Suprapubic skin (tissue), 4 donors: Measurements from ENCODE around the gene PPM1H. TPM values are rescaled to one million over a fixed set of nuclear protein-coding genes. Genes with fewer than 3 reads are reported as not detected.

ENCODE experiments used
- DNase-seq, 2 donors: peaks; one replicate each; pipeline ENCODE4 v3.0.0-alpha.2; 2019; ENCODE audit warnings: low spot score in 2 of 2
- H3K27ac ChIP-seq: fragments of 200-600 bp; sonication (generic); one replicate; pipeline ENCODE4 v1.5.1; 2019
- H3K27me3 ChIP-seq: fragments of 200-600 bp; sonication (generic); one replicate; pipeline ENCODE4 v1.5.1; 2019
- H3K36me3 ChIP-seq: fragments of 200-600 bp; sonication (generic); one replicate; pipeline ENCODE4 v1.5.1; 2019
- H3K4me1 ChIP-seq: fragments of 200-600 bp; sonication (generic); one replicate; pipeline ENCODE4 v1.5.1; 2019
- H3K4me3 ChIP-seq: fragments of 200-600 bp; sonication (generic); one replicate; pipeline ENCODE4 v1.5.1; 2019; ENCODE audit warnings: mild to moderate bottlenecking
- H3K9me3 ChIP-seq: fragments of 200-600 bp; sonication (generic); one replicate; pipeline ENCODE4 v1.5.1; 2019
- EP300 ChIP-seq: sonication (generic); formaldehyde crosslinking; IDR thresholded peaks from one replicate; pipeline ENCODE4 v1.6.1; 2017; ENCODE audit warnings: antibody characterized with exemption
- POLR2A ChIP-seq, 2 donors: fragments of 450-650 bp; IDR thresholded peaks; one replicate each; pipeline ENCODE4 v1.6.1; 2017; ENCODE audit warnings: antibody characterized with exemption in 2 of 2, mild to moderate bottlenecking in 2 of 2, moderate library complexity in 2 of 2
- POLR2AphosphoS5 ChIP-seq, 3 donors: sonication (generic); formaldehyde crosslinking; IDR thresholded peaks; one replicate each; pipeline ENCODE4 v1.6.1; 2017; ENCODE audit warnings: antibody characterized with exemption in 3 of 3
- WGBS: methylation state at CpG from one replicate; pipeline ENCODE4 v1.1.5; 2018; 5-methylcytosine and 5-hydroxymethylcytosine counted together
- total RNA-seq, 4 donors: library from RNA; depleted of rRNA; stranded (reverse); fragments of >200 nt; gene quantifications; one replicate each; pipeline ENCODE4 v1.1.0, GENCODE V29; 2016
- TF ChIP-seq, protein P1 (sequence below), 2 donors: fragments of 200-600 bp in 1 of 2; fragments of 450-650 bp in 1 of 2; sonication (generic) in 1 of 2; IDR thresholded peaks; one replicate each; pipeline ENCODE4 v1.5.1; 2016 to 2019; ENCODE audit warnings: antibody characterized with exemption in 2 of 2, mild to moderate bottlenecking in 1 of 2, moderate library complexity in 1 of 2

Gene PPM1H
- total RNA-seq, 4 donors from 2014 or later: 2.3 to 8.1 (median 4.9) TPM

- H3K4me3 ChIP-seq: no peak overlapping the region
- no peaks in the 10 kb centered on the region for H3K36me3 ChIP-seq
- no peak for DNase-seq
- no peaks in the 10 kb centered on the region for H3K4me1 ChIP-seq
- WGBS: 73% methylated on average over 9 of the region's 9 CpGs
- no peak for TF ChIP-seq POLR2AphosphoS5 (IDR thresholded peaks at IDR 0.05)
- TF ChIP-seq POLR2A (IDR thresholded peaks at IDR 0.05): no peak
- H3K27me3 ChIP-seq: no peaks in the 10 kb centered on the region
- H3K9me3 ChIP-seq: no peaks in the 10 kb centered on the region
- no peak overlapping the region for H3K27ac ChIP-seq
Measured at GRCh38 chr12:62799766-62800406, 135.1 kb downstream of the PPM1H start.

DNA sequence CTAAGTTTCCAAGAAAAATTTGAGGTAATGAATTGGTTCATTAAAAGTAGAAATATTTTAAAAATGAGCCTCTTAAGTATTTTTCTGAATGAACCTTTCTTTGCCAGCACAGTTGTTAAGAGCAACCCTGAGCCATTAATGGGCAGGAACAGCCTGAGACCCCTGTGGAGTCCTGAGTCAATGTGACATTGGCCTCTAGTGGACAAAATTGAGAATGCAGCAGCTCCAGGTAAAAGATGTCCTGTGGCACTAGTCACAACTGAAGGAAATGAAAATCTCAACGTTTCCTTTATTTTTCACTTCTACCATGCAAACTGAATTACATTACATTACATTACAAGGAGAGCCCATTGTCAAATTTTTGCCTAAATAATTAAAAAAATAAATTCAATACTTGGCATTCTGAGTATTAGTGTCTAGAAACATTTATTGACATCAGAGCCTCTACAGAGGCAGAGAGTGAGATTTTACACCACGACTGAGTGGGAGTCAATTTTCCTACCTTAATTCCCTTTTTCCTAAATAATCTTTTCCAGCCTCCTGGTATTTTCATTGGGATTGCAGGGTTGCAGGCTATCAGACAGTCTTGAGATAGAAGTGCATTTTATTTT is 135.7 kb downstream of the PPM1H start:
- Histone ChIP-seq H3K4me1 (no peaks in the 10 kb centered on the region), H3K27ac (no peak overlapping the region), H3K27me3 (no peaks in the 10 kb centered on the region), H3K36me3 (no peaks in the 10 kb centered on the region), H3K9me3 (no peaks in the 10 kb centered on the region), H3K4me3 (no peak overlapping the region)
- no peak for TF ChIP-seq POLR2A (IDR thresholded peaks at IDR 0.05)
- TF ChIP-seq, protein P1, sequence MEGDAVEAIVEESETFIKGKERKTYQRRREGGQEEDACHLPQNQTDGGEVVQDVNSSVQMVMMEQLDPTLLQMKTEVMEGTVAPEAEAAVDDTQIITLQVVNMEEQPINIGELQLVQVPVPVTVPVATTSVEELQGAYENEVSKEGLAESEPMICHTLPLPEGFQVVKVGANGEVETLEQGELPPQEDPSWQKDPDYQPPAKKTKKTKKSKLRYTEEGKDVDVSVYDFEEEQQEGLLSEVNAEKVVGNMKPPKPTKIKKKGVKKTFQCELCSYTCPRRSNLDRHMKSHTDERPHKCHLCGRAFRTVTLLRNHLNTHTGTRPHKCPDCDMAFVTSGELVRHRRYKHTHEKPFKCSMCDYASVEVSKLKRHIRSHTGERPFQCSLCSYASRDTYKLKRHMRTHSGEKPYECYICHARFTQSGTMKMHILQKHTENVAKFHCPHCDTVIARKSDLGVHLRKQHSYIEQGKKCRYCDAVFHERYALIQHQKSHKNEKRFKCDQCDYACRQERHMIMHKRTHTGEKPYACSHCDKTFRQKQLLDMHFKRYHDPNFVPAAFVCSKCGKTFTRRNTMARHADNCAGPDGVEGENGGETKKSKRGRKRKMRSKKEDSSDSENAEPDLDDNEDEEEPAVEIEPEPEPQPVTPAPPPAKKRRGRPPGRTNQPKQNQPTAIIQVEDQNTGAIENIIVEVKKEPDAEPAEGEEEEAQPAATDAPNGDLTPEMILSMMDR (IDR thresholded peaks at IDR 0.05): peak; percentile 88 to 91
- DNase-seq: no peak
- 31% methylated on average over 2 of the region's 2 CpGs for WGBS

DNA sequence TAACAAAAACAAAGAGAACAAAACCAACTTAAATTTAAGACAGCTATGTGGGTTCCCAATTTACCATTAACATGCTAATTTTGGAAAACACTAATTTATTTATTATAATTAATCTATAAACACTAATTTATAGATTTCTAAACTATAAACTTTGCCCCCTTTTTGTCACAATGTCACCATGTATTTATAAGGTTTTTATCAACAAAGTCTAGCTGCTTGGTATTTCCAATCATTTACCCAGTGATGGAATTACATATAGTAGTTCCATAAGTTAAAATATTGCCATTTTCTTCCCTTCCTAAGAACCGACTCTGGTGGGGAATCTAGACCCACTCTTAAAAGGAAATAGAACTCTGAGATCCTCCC is 140.7 kb downstream of the PPM1H start:
- Histone ChIP-seq H3K27me3 (no peaks in the 10 kb centered on the region), H3K4me1 (peaks cover 3% of the 10 kb centered on the region), H3K36me3 (no peaks in the 10 kb centered on the region), H3K4me3 (no peak overlapping the region), H3K27ac (no peak overlapping the region), H3K9me3 (no peaks in the 10 kb centered on the region)
- WGBS: 58% methylated on average over 1 of the region's 1 CpG
- DNase-seq: no peak
- TF ChIP-seq, protein P1 (IDR thresholded peaks at IDR 0.05): no peak
- TF ChIP-seq POLR2A (IDR thresholded peaks at IDR 0.05) (no peak), EP300 (no peak), POLR2AphosphoS5 (IDR thresholded peaks at IDR 0.05) (no peak)

DNA sequence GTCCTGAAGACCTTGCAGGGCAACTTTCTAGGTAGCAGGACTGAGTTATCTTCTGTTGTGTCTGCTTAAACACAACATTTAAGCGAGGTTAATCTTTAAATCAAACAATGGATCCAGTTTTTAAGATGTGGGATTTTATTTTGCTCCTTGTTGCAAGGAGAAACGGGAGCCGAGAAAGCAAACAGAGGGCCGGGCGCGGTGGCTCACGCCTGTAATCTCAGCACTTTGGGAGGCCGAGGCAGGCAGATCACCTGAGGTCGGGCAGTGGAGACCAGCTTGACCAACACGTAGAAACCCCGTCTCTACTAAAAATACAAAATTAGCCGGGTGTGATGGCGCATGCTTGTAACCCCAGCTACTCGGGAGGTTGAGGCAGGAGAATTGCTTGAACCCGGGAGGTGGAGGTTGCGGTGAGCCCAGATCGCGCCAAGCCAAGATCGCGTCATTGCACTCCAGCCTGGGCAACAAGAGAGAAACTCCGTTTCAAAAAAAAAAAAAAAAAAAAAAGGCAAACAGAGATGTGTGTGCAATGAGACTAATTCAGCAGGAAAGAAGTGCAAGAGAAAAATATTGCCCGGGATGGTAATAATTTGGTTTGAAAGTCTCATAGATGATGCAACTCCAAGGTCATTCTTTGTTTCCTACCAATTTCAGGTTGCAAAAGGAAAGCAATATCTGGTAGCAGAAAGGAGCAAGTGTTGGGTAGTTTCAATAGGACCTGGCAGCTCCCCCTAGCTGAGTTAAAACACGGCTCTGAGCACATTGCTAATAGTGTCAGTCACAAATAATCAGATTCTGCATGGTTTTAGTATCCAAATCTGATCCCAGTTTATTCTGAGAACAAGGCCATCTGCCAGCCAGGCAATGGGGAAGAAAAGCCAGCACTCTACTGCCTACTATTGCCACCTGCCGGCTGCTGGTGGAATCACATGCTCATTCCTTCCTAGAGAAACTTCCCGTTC is 141.4 kb downstream of the PPM1H start:
- Histone ChIP-seq H3K9me3 (no peaks in the 10 kb centered on the region), H3K27ac (no peak overlapping the region), H3K36me3 (no peaks in the 10 kb centered on the region), H3K27me3 (no peaks in the 10 kb centered on the region), H3K4me3 (no peak overlapping the region), H3K4me1 (peaks cover 3% of the 10 kb centered on the region)
- WGBS: 64% methylated on average over 25 of the region's 25 CpGs
- DNase-seq: peak; percentile 89
- no peak for TF ChIP-seq EP300
- TF ChIP-seq, protein P1 (IDR thresholded peaks at IDR 0.05): peak; percentile 90 to 98
- TF ChIP-seq POLR2A (IDR thresholded peaks at IDR 0.05): no peak
- TF ChIP-seq POLR2AphosphoS5 (IDR thresholded peaks at IDR 0.05): peak in 2 of 3 donors; percentile 31 to 55

GRCh38 chr12:62792236-62792870 is 142.6 kb downstream of the PPM1H start:
- DNase-seq: no peak
- Histone ChIP-seq H3K4me1 (peaks cover 3% of the 10 kb centered on the region), H3K36me3 (no peaks in the 10 kb centered on the region), H3K27ac (no peak overlapping the region), H3K4me3 (no peak overlapping the region), H3K27me3 (no peaks in the 10 kb centered on the region), H3K9me3 (no peaks in the 10 kb centered on the region)
- no peak for TF ChIP-seq POLR2A (IDR thresholded peaks at IDR 0.05)
- TF ChIP-seq POLR2AphosphoS5 (IDR thresholded peaks at IDR 0.05): no peak
- no peak for TF ChIP-seq EP300
- TF ChIP-seq, protein P1 (IDR thresholded peaks at IDR 0.05): no peak
- 52% methylated on average over 5 of the region's 5 CpGs for WGBS
